H7 (cell line): ENCODE data around the gene TMUB1. TPM values are rescaled to one million over a fixed set of nuclear protein-coding genes. Genes with fewer than 3 reads are reported as not detected.
A peak's percentile ranks its signal among the peaks of the same experiment; 100 is the strongest.

Source experiments
- DNase-seq: peaks from one replicate; pipeline ENCODE4 v3.0.0; 2012
- H3K27me3 ChIP-seq: 2 replicates; pipeline ENCODE4 v1.6.0; 2011; ENCODE audit warnings: mild to moderate bottlenecking, low read length; ENCODE audit not compliant: control insufficient read depth, insufficient read depth
- H3K36me3 ChIP-seq: replicated peaks from 2 replicates; pipeline ENCODE4 v1.5.1; 2011; ENCODE audit warnings: low read length; ENCODE audit not compliant: control insufficient read depth, insufficient read depth
- H3K4me3 ChIP-seq: 2 replicates; pipeline ENCODE4 v1.5.1; 2011; ENCODE audit warnings: low read depth, mild to moderate bottlenecking, control low read depth, low read length, moderate library complexity; ENCODE audit not compliant: insufficient read depth
- total RNA-seq: library from RNA; depleted of rRNA; stranded (reverse); fragments of >200 nt; shearing (Covaris generic); gene quantifications from 2 replicates; pipeline ENCODE4 v1.2.3, GENCODE V29; 2014

The TMUB1 gene
- total RNA-seq, 1 experiment from 2014 or later, result 73.4 TPM

- Histone ChIP-seq H3K27me3 (peaks cover 2% of the 10 kb centered on the region; the same call in 1 of the 2 replicates), H3K4me3 (no peak overlapping the region), H3K36me3 (peaks cover 24% of the 10 kb centered on the region)
- no peak for DNase-seq
These were observed 17.8 kb downstream of the TMUB1 start for GRCh38 chr7:151065516-151065915.

GRCh38 chr7:151064993-151065392 lies 18.3 kb downstream of the TMUB1 start:
- Histone ChIP-seq H3K36me3 (peaks cover 20% of the 10 kb centered on the region), H3K4me3 (no peak overlapping the region), H3K27me3 (peaks cover 3% of the 10 kb centered on the region; the same call in 1 of the 2 replicates)
- DNase-seq, result no peak

GRCh38 chr7:151064454-151064853 lies 18.8 kb downstream of the TMUB1 start:
- Histone ChIP-seq H3K27me3 (peaks cover 3% of the 10 kb centered on the region; the same call in 1 of the 2 replicates), H3K4me3 (no peak overlapping the region), H3K36me3 (peaks cover 15% of the 10 kb centered on the region)
- no peak for DNase-seq

GRCh38 chr7:151063212-151063561 lies 20.1 kb downstream of the TMUB1 start:
- no peak for DNase-seq
- H3K4me3 ChIP-seq, result peak overlapping the region; percentile 49
- peaks cover 3% of the 10 kb centered on the region; the same call in 1 of the 2 replicates for H3K27me3 ChIP-seq
- peaks cover 12% of the 10 kb centered on the region for H3K36me3 ChIP-seq

GRCh38 chr7:151062399-151063211 lies 20.7 kb downstream of the TMUB1 start:
- Histone ChIP-seq H3K27me3 (peaks cover 3% of the 10 kb centered on the region; the same call in 1 of the 2 replicates), H3K4me3 (peak overlapping the region; percentile 49), H3K36me3 (peaks cover 12% of the 10 kb centered on the region)
- DNase-seq, result peak; percentile 99

GRCh38 chr7:151062111-151062398 lies 21.2 kb downstream of the TMUB1 start:
- peaks cover 3% of the 10 kb centered on the region; the same call in 1 of the 2 replicates for H3K27me3 ChIP-seq
- peaks cover 9% of the 10 kb centered on the region for H3K36me3 ChIP-seq
- DNase-seq, result no peak
- peak overlapping the region; percentile 28 for H3K4me3 ChIP-seq

GRCh38 chr7:151061213-151062110 lies 21.8 kb downstream of the TMUB1 start:
- H3K4me3 ChIP-seq, result peak overlapping the region; percentile 82
- H3K36me3 ChIP-seq, result peaks cover 7% of the 10 kb centered on the region
- DNase-seq, result peak; percentile 79
- H3K27me3 ChIP-seq, result peaks cover 7% of the 10 kb centered on the region

GRCh38 chr7:151060416-151061212 lies 22.7 kb downstream of the TMUB1 start:
- DNase-seq, result peak; percentile 79
- H3K4me3 ChIP-seq, result peak overlapping the region; percentile 82
- peaks cover 7% of the 10 kb centered on the region for H3K36me3 ChIP-seq
- H3K27me3 ChIP-seq, result peaks cover 7% of the 10 kb centered on the region

- peaks cover 7% of the 10 kb centered on the region for H3K27me3 ChIP-seq
- H3K4me3 ChIP-seq, result peak overlapping the region; percentile 82
- no peak for DNase-seq
- peaks cover 4% of the 10 kb centered on the region for H3K36me3 ChIP-seq
These were observed 23.2 kb downstream of the TMUB1 start for GRCh38 chr7:151060113-151060415.

- H3K36me3 ChIP-seq, result no peaks in the 10 kb centered on the region; the same call in 1 of the 2 replicates
- peaks cover 7% of the 10 kb centered on the region for H3K27me3 ChIP-seq
- DNase-seq, result peak; percentile 96
- H3K4me3 ChIP-seq, result peak within 1 kb of the TSS; percentile 84
These were observed 23.8 kb downstream of the TMUB1 start, which contains the start of gene SLC4A2 for GRCh38 chr7:151059367-151060112. TSS of gene SLC4A2 (plus strand) at chr7:151059589. CDS start at chr7:151061988, 2,399 bp downstream.

- Histone ChIP-seq H3K36me3 (no peaks in the 10 kb centered on the region), H3K27me3 (peaks cover 7% of the 10 kb centered on the region), H3K4me3 (peak overlapping the region; percentile 44)
- no peak for DNase-seq
These were observed 24.4 kb downstream of the TMUB1 start for GRCh38 chr7:151058781-151059366.

GRCh38 chr7:151057989-151058780 lies 25.1 kb downstream of the TMUB1 start:
- H3K27me3 ChIP-seq, result peaks cover 7% of the 10 kb centered on the region
- peak; percentile 99 for DNase-seq
- H3K36me3 ChIP-seq, result no peaks in the 10 kb centered on the region
- peak overlapping the region; percentile 84 for H3K4me3 ChIP-seq

GRCh38 chr7:151057506-151057988 lies 25.7 kb downstream of the TMUB1 start, which contains the start of gene CDK5:
TSS of gene CDK5 (minus strand) at chr7:151057897. CDS start at chr7:151057848, 49 bp downstream.
- H3K4me3 ChIP-seq, result peak within 1 kb of the TSS; percentile 84
- peaks cover 7% of the 10 kb centered on the region for H3K27me3 ChIP-seq
- no peaks in the 10 kb centered on the region for H3K36me3 ChIP-seq
- DNase-seq, result no peak
